Psoas muscle (tissue), 8 donors: ENCODE data around the gene OAF. TPM values are rescaled to one million over a fixed set of nuclear protein-coding genes. Genes with fewer than 3 reads are reported as not detected.

Source experiments
- ATAC-seq, 4 donors: fragments of 200-7000 bp; cut with Tn5 transposase; one replicate each; pipeline ENCODE4 v1.9.1; 2020; ENCODE audit warnings: moderate library complexity in 3 of 4, mild to moderate bottlenecking in 2 of 4
- DNase-seq, 2 donors: peaks; one replicate each; pipeline ENCODE4 v3.0.0-alpha.2; 2020
- H3K27ac ChIP-seq: fragments of 200-600 bp; one replicate; pipeline ENCODE4 v1.8.0; 2022
- H3K27me3 ChIP-seq, 3 donors: fragments of 200-600 bp in 1 of 3; one replicate each; pipeline versions ENCODE4 v1.6.1 to v1.8.0; 2013 to 2022; ENCODE audit warnings: low read length in 2 of 3, mild to moderate bottlenecking in 2 of 3, moderate library complexity in 1 of 3; ENCODE audit not compliant: insufficient read depth in 3 of 3
- H3K36me3 ChIP-seq, 2 donors: fragments of 200-600 bp in 1 of 2; one replicate each; pipeline versions ENCODE4 v1.6.1 to v1.8.0; 2013 to 2022; ENCODE audit warnings: low read depth in 1 of 2, mild to moderate bottlenecking in 1 of 2, moderate library complexity in 1 of 2; ENCODE audit not compliant: insufficient read depth in 1 of 2
- H3K4me1 ChIP-seq: fragments of 200-600 bp; one replicate; pipeline ENCODE4 v1.8.0; 2022
- H3K4me3 ChIP-seq: fragments of 200-600 bp; one replicate; pipeline ENCODE4 v1.8.0; 2022; ENCODE audit warnings: mild to moderate bottlenecking
- H3K9me3 ChIP-seq: fragments of 200-600 bp; one replicate; pipeline ENCODE4 v1.8.0; 2022
- WGBS, 3 donors: extraction: QIAGEN DNeasy Blood & Tissue Kit; methylation state at CpG; one replicate each; pipeline versions ENCODE4 v1.1.6 to v1.1.7; 2013; 5-methylcytosine and 5-hydroxymethylcytosine counted together
- intact Hi-C, 2 donors: fragments of 100-400 bp; cut with DNase I; formaldehyde crosslinking; loops; one replicate each; pipeline versions ENCODE4 v1.11.0 to v1.14.2; 2022
- polyA plus RNA-seq, 3 donors: library from polyadenylated mRNA; stranded (reverse); fragments of 200-250 nt; gene quantifications; one replicate each; pipeline ENCODE4 v1.2.3, GENCODE V29; 2013
- total RNA-seq, 4 donors: library from RNA; stranded (reverse); fragmentation: NEBNext Ultra II Directional in 2 of 4; extraction: Animal tissue kit (Norgen Biotek cat#: 25700) in 2 of 4; gene quantifications; one replicate each; pipeline versions ENCODE4 v1.2.1 to v1.2.4, GENCODE V29; 2021 to 2023
- TF ChIP-seq, protein P1 (sequence below): fragments of 200-600 bp; IDR thresholded peaks from one replicate; pipeline ENCODE4 v1.8.0; 2022; ENCODE audit warnings: antibody characterized with exemption
- donor health status: healthy with polysubstance abuse.
- donor health status: DM: no; HTN: no; CAD: no; lungs with moderate emphysema.
- donor health status: Bipolar disorder and iron deficiency.
- donor health status: healthy.
- donor health status: DM: yes; HTN: yes; CAD: no.
- donor health status: DM: no; HTN: no; CAD: no.
- donor health status: DM: no; HTN: no; CAD: no.
- donor health status: DM: yes; HTN: yes; CAD: no.

Gene OAF
- total and polyA plus RNA-seq, 7 donors, result 3.2 to 15.3 (median 8.1) TPM

GRCh38 chr11:120198787-120199469, 11.9 kb upstream of the OAF start:
- no peaks in the 10 kb centered on the region for H3K9me3 ChIP-seq
- TF ChIP-seq, protein P1, sequence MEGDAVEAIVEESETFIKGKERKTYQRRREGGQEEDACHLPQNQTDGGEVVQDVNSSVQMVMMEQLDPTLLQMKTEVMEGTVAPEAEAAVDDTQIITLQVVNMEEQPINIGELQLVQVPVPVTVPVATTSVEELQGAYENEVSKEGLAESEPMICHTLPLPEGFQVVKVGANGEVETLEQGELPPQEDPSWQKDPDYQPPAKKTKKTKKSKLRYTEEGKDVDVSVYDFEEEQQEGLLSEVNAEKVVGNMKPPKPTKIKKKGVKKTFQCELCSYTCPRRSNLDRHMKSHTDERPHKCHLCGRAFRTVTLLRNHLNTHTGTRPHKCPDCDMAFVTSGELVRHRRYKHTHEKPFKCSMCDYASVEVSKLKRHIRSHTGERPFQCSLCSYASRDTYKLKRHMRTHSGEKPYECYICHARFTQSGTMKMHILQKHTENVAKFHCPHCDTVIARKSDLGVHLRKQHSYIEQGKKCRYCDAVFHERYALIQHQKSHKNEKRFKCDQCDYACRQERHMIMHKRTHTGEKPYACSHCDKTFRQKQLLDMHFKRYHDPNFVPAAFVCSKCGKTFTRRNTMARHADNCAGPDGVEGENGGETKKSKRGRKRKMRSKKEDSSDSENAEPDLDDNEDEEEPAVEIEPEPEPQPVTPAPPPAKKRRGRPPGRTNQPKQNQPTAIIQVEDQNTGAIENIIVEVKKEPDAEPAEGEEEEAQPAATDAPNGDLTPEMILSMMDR, result no peak
- H3K36me3 ChIP-seq, result no peaks in the 10 kb centered on the region
- H3K27ac ChIP-seq, result no peak overlapping the region
- DNase-seq, result peak in 1 of 2 donors; percentile 40
- H3K27me3 ChIP-seq, result no peaks in the 10 kb centered on the region
- WGBS, 3 donors, result 84 to 91% (median 85%) methylated on average over 9 of the region's 9 CpGs
- intact Hi-C loops, result no loop called here
- H3K4me3 ChIP-seq, result no peak overlapping the region
- ATAC-seq, result peak in 1 of 4 donors; percentile 28
- H3K4me1 ChIP-seq, result no peaks in the 10 kb centered on the region

- Histone ChIP-seq H3K27ac (no peak overlapping the region), H3K9me3 (no peaks in the 10 kb centered on the region), H3K4me1 (no peaks in the 10 kb centered on the region), H3K4me3 (no peak overlapping the region), H3K36me3 (no peaks in the 10 kb centered on the region), H3K27me3 (no peaks in the 10 kb centered on the region)
- 86 to 92% (median 88%) methylated on average over 9 of the region's 9 CpGs for WGBS, 3 donors
- TF ChIP-seq, protein P1, result no peak
- ATAC-seq, result no peak
- DNase-seq, result no peak
- intact Hi-C loops, result no loop called here
Measured at GRCh38 chr11:120199613-120200012, 11.2 kb upstream of the OAF start.

- DNase-seq, result peak in 1 of 2 donors; percentile 12
- Histone ChIP-seq H3K9me3 (no peaks in the 10 kb centered on the region), H3K4me3 (no peak overlapping the region), H3K36me3 (no peaks in the 10 kb centered on the region), H3K27me3 (peaks cover 0 to 5% (median 0%) of the 10 kb centered on the region in 3 donors), H3K27ac (no peak overlapping the region), H3K4me1 (no peaks in the 10 kb centered on the region)
- WGBS, 3 donors, result 71 to 86% (median 73%) methylated on average over 1 of the region's 1 CpG
- intact Hi-C loops, result no loop called here
- TF ChIP-seq, protein P1, result no peak
- ATAC-seq, result no peak
Measured at GRCh38 chr11:120200677-120201076, 10.2 kb upstream of the OAF start.

- Histone ChIP-seq H3K9me3 (no peaks in the 10 kb centered on the region), H3K36me3 (no peaks in the 10 kb centered on the region), H3K4me3 (no peak overlapping the region), H3K4me1 (no peaks in the 10 kb centered on the region), H3K27me3 (peaks cover 0 to 13% (median 0%) of the 10 kb centered on the region in 3 donors), H3K27ac (no peak overlapping the region)
- intact Hi-C loops, result no loop called here
- DNase-seq (no peak), ATAC-seq (no peak)
- TF ChIP-seq, protein P1, result no peak
- WGBS, 3 donors, result 76 to 82% (median 78%) methylated on average over 3 of the region's 3 CpGs
Measured at GRCh38 chr11:120201653-120202052, 9.2 kb upstream of the OAF start.

- DNase-seq, result no peak
- 91 to 93% (median 92%) methylated on average over 4 of the region's 4 CpGs for WGBS, 3 donors
- Histone ChIP-seq H3K36me3 (no peaks in the 10 kb centered on the region), H3K9me3 (no peaks in the 10 kb centered on the region), H3K4me1 (no peaks in the 10 kb centered on the region), H3K4me3 (no peak overlapping the region), H3K27me3 (peaks cover 0 to 21% (median 0%) of the 10 kb centered on the region in 3 donors), H3K27ac (no peak overlapping the region)
- no peak for ATAC-seq
- TF ChIP-seq, protein P1, result no peak
- intact Hi-C loops, result no loop called here
Measured at GRCh38 chr11:120203626-120204025, 7.2 kb upstream of the OAF start.
